Panc1 (cell line): ENCODE measurements around the gene OFD1. TPM values are rescaled to one million over a fixed set of nuclear protein-coding genes. Genes with fewer than 3 reads are reported as not detected.

Experiments used
- ATAC-seq: fragments of 200-7000 bp; cut with Tn5 transposase; 2 replicates; pipeline ENCODE4 v1.9.1; 2020; ENCODE audit warnings: mild to moderate bottlenecking, moderate library complexity
- BruUV-seq: library from RNA; stranded (reverse); fragments of 400-500 nt; replicated peaks from 2 replicates; lab custom pipeline; 2021; lab: Mats Ljungman, UMichigan
- CTCF ChIA-PET: fragments of 300-600 bp; sonication (Branson Sonifier 250); formaldehyde crosslinking; loops from one replicate; lab custom pipeline; 2022; ENCODE audit warnings: antibody characterized with exemption; lab: Charles Lee
- POLR2A ChIA-PET: fragments of 300-600 bp; sonication (Branson Sonifier 250); formaldehyde crosslinking; loops from one replicate; lab custom pipeline; 2022; ENCODE audit warnings: antibody characterized with exemption; lab: Charles Lee
- DNase-seq: peaks from one replicate; pipeline ENCODE4 v3.0.0-alpha.2; 2010; ENCODE audit warnings: low read depth, low spot score
- H3K27ac ChIP-seq: 2 replicates; pipeline ENCODE4 v1.5.1; 2011; ENCODE audit warnings: mild to moderate bottlenecking, low read length, inconsistent platforms
- H3K27me3 ChIP-seq: fragments of 200-500 bp; sonication (Bioruptor generic); 2 replicates; pipeline ENCODE4 v1.6.0; 2014; ENCODE audit warnings: low read length, inconsistent platforms; ENCODE audit not compliant: control insufficient read depth, insufficient read depth
- H3K36me3 ChIP-seq: fragments of 200-500 bp; sonication (Bioruptor generic); 2 replicates; pipeline ENCODE4 v1.5.1; 2014; ENCODE audit warnings: inconsistent platforms, mild to moderate bottlenecking, low read length, moderate library complexity; ENCODE audit not compliant: control insufficient read depth, insufficient read depth
- H3K4me1 ChIP-seq: 2 replicates; pipeline ENCODE4 v1.5.1; 2011; ENCODE audit warnings: inconsistent platforms, mild to moderate bottlenecking, low read length, moderate library complexity; ENCODE audit not compliant: control insufficient read depth, insufficient read depth
- H3K4me3 ChIP-seq, 2 experiments: 2 replicates each; pipeline ENCODE4 v1.5.1; 2011 to 2012; ENCODE audit warnings: low read depth in 2 of 2, low read length in 2 of 2, mild to moderate bottlenecking in 2 of 2, inconsistent platforms in 1 of 2, moderate library complexity in 1 of 2
- H3K9me3 ChIP-seq: fragments of 200-500 bp; sonication (Bioruptor generic); 2 replicates; pipeline ENCODE4 v1.5.1; 2014; ENCODE audit warnings: low read depth, mild to moderate bottlenecking, inconsistent platforms, low read length, moderate library complexity; ENCODE audit not compliant: control insufficient read depth, insufficient read depth
- POLR2AphosphoS5 ChIP-seq: IDR thresholded peaks from 2 replicates; pipeline ENCODE4 v1.6.1; 2012; ENCODE audit warnings: mild to moderate bottlenecking, low read depth, low read length, moderate library complexity
- SIN3A ChIP-seq: IDR thresholded peaks from 2 replicates; pipeline ENCODE4 v1.6.1; 2012; ENCODE audit warnings: low read depth, mild to moderate bottlenecking, low read length, moderate library complexity, borderline replicate concordance; ENCODE audit not compliant: insufficient read depth
- TCF7L2 ChIP-seq: IDR thresholded peaks from 2 replicates; pipeline ENCODE4 v1.6.1; 2011; ENCODE audit warnings: mild to moderate bottlenecking, low read depth, low read length, inconsistent platforms
- in situ Hi-C: cut with HindIII; loops from 2 replicates; pipeline ENCODE4 v1.10.0; 2016; ENCODE audit warnings: low sequenced_read_pairs, low pct_unique_long_range_greater_than_20kb
- intact Hi-C: fragments of 100-400 bp; cut with micrococcal nuclease; formaldehyde crosslinking; loops from one replicate; pipeline ENCODE4 v1.10.0; 2022; ENCODE audit not compliant: unreplicated experiment
- total RNA-seq: library from RNA; stranded (reverse); gene quantifications from one replicate; pipeline ENCODE4 v1.2.1, GENCODE V29; 2021; ENCODE audit not compliant: unreplicated experiment
- TF ChIP-seq, protein P1 (sequence below): fragments of 450-650 bp; IDR thresholded peaks from 2 replicates; pipeline ENCODE4 v1.5.1; 2017; ENCODE audit warnings: mild to moderate bottlenecking
- TF ChIP-seq, protein P2 (sequence below), 2 experiments: IDR thresholded peaks; 2 replicates each; pipeline ENCODE4 v1.6.1; 2011 to 2012; ENCODE audit warnings: low read depth in 2 of 2, control low read depth in 1 of 2, low read length in 1 of 2, mild to moderate bottlenecking in 1 of 2, moderate library complexity in 1 of 2; ENCODE audit not compliant: insufficient read depth in 1 of 2

Gene OFD1
- total RNA-seq, 1 experiment from 2014 or later, result 22.8 TPM

- CTCF ChIA-PET, result no interaction called here
- POLR2A ChIA-PET, result no interaction called here
- Histone ChIP-seq H3K36me3 (peaks cover 5% of the 10 kb centered on the region; the same call in 1 of the 2 replicates), H3K27me3 (no peaks in the 10 kb centered on the region), H3K9me3 (no peaks in the 10 kb centered on the region), H3K4me3 (no peak overlapping the region), H3K4me1 (no peaks in the 10 kb centered on the region), H3K27ac (no peak overlapping the region)
- in situ Hi-C loops, result no loop called here
- no peak for DNase-seq
- ATAC-seq, result no peak
- BruUV-seq, result no TSS peak
- intact Hi-C loops, result no loop called here
- TF ChIP-seq TCF7L2 (no peak), SIN3A (no peak), POLR2AphosphoS5 (no peak)
- TF ChIP-seq, protein P1, sequence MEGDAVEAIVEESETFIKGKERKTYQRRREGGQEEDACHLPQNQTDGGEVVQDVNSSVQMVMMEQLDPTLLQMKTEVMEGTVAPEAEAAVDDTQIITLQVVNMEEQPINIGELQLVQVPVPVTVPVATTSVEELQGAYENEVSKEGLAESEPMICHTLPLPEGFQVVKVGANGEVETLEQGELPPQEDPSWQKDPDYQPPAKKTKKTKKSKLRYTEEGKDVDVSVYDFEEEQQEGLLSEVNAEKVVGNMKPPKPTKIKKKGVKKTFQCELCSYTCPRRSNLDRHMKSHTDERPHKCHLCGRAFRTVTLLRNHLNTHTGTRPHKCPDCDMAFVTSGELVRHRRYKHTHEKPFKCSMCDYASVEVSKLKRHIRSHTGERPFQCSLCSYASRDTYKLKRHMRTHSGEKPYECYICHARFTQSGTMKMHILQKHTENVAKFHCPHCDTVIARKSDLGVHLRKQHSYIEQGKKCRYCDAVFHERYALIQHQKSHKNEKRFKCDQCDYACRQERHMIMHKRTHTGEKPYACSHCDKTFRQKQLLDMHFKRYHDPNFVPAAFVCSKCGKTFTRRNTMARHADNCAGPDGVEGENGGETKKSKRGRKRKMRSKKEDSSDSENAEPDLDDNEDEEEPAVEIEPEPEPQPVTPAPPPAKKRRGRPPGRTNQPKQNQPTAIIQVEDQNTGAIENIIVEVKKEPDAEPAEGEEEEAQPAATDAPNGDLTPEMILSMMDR, result no peak
- TF ChIP-seq, protein P2, sequence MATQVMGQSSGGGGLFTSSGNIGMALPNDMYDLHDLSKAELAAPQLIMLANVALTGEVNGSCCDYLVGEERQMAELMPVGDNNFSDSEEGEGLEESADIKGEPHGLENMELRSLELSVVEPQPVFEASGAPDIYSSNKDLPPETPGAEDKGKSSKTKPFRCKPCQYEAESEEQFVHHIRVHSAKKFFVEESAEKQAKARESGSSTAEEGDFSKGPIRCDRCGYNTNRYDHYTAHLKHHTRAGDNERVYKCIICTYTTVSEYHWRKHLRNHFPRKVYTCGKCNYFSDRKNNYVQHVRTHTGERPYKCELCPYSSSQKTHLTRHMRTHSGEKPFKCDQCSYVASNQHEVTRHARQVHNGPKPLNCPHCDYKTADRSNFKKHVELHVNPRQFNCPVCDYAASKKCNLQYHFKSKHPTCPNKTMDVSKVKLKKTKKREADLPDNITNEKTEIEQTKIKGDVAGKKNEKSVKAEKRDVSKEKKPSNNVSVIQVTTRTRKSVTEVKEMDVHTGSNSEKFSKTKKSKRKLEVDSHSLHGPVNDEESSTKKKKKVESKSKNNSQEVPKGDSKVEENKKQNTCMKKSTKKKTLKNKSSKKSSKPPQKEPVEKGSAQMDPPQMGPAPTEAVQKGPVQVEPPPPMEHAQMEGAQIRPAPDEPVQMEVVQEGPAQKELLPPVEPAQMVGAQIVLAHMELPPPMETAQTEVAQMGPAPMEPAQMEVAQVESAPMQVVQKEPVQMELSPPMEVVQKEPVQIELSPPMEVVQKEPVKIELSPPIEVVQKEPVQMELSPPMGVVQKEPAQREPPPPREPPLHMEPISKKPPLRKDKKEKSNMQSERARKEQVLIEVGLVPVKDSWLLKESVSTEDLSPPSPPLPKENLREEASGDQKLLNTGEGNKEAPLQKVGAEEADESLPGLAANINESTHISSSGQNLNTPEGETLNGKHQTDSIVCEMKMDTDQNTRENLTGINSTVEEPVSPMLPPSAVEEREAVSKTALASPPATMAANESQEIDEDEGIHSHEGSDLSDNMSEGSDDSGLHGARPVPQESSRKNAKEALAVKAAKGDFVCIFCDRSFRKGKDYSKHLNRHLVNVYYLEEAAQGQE (IDR thresholded peaks at IDR 0.05; ENCODE audit: insufficient read depth in 1 of 2, low read depth in 2 of 2, low read length in 1 of 2), result no peak
Measured at GRCh38 chrX:13774696-13775095, 40.1 kb downstream of the OFD1 start.

DNA sequence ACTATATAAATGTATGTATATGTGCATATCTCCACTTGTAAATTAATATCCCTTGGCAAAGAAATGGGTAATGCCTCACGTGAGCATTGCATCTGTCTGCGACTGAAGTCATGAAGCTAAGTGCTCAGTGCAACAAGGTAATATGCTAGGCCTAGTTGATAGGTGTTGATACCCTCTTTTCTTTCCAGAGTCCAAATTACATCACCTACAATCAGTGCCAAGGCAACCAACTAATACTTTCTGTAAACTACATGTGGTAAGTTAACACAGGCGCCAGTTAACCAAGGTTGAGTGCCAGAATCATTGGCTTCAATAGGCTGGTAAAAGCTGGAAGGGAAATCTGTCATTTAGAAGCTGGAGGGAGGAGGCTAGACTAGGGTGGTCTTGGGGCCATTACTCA lies 41.3 kb downstream of the OFD1 start:
- ATAC-seq (no peak), DNase-seq (no peak)
- POLR2A ChIA-PET, result no interaction called here
- no TSS peak for BruUV-seq
- H3K4me1 ChIP-seq, result no peaks in the 10 kb centered on the region
- CTCF ChIA-PET, result no interaction called here
- peaks cover 3% of the 10 kb centered on the region; the same call in 1 of the 2 replicates for H3K36me3 ChIP-seq
- no peaks in the 10 kb centered on the region for H3K27me3 ChIP-seq
- H3K27ac ChIP-seq, result no peak overlapping the region
- H3K9me3 ChIP-seq, result no peaks in the 10 kb centered on the region
- in situ Hi-C loops, result no loop called here
- no peak overlapping the region for H3K4me3 ChIP-seq
- TF ChIP-seq, protein P2 (IDR thresholded peaks at IDR 0.05; ENCODE audit: insufficient read depth in 1 of 2, low read depth in 2 of 2, low read length in 1 of 2), result no peak
- TF ChIP-seq, protein P1, result no peak
- no peak for TF ChIP-seq SIN3A
- TF ChIP-seq TCF7L2, result no peak
- no peak for TF ChIP-seq POLR2AphosphoS5
- intact Hi-C loops, result no loop called here
